Activated naive CD8-positive, alpha-beta T cell treated with anti-CD3 and anti-CD28 coated beads, Interleukin-2, amount 10 ng/mL, durations not matched to agents 7 days and 5 days (primary cell): ENCODE measurements around the gene RIC3. TPM values are rescaled to one million over a fixed set of nuclear protein-coding genes. Genes with fewer than 3 reads are reported as not detected.

Source experiments
- ATAC-seq: fragments of 150-1000 bp; cut with Tn5 transposase; one replicate; pipeline ENCODE4 v1.10.0; 2021; ENCODE audit warnings: low read depth, moderate library complexity
- POLR2A ChIA-PET: fragments of 350-600 bp; sonication (Branson Sonifier 250); formaldehyde crosslinking; loops from one replicate; lab custom pipeline; 2021; ENCODE audit warnings: antibody characterized with exemption; lab: Charles Lee
- DNase-seq: peaks from one replicate; pipeline ENCODE4 v3.0.0; 2021
- H3K27ac Mint-ChIP-seq: one replicate; pipeline ENCODE4 v1.8.0; 2022; ENCODE audit warnings: mild to moderate bottlenecking, mixed read lengths
- H3K27me3 Mint-ChIP-seq: one replicate; pipeline ENCODE4 v1.8.0; 2022; ENCODE audit warnings: mild to moderate bottlenecking, moderate library complexity, mixed read lengths
- H3K36me3 Mint-ChIP-seq: one replicate; pipeline ENCODE4 v1.8.0; 2021; ENCODE audit warnings: mild to moderate bottlenecking, mixed read lengths
- H3K4me1 Mint-ChIP-seq: one replicate; pipeline ENCODE4 v1.8.0; 2021; ENCODE audit warnings: mixed read lengths
- H3K4me3 Mint-ChIP-seq: one replicate; pipeline ENCODE4 v1.8.0; 2022; ENCODE audit warnings: mild to moderate bottlenecking, moderate library complexity, mixed read lengths
- H3K9me3 Mint-ChIP-seq: one replicate; pipeline ENCODE4 v1.8.0; 2021; ENCODE audit warnings: mixed read lengths
- total RNA-seq, 2 experiments: library from RNA; stranded (reverse); gene quantifications; one replicate each; pipeline ENCODE4 v1.2.3, GENCODE V29; 2021

The RIC3 gene
- total RNA-seq, 2 experiments from 2014 or later: 18.6 to 18.7 TPM

DNA sequence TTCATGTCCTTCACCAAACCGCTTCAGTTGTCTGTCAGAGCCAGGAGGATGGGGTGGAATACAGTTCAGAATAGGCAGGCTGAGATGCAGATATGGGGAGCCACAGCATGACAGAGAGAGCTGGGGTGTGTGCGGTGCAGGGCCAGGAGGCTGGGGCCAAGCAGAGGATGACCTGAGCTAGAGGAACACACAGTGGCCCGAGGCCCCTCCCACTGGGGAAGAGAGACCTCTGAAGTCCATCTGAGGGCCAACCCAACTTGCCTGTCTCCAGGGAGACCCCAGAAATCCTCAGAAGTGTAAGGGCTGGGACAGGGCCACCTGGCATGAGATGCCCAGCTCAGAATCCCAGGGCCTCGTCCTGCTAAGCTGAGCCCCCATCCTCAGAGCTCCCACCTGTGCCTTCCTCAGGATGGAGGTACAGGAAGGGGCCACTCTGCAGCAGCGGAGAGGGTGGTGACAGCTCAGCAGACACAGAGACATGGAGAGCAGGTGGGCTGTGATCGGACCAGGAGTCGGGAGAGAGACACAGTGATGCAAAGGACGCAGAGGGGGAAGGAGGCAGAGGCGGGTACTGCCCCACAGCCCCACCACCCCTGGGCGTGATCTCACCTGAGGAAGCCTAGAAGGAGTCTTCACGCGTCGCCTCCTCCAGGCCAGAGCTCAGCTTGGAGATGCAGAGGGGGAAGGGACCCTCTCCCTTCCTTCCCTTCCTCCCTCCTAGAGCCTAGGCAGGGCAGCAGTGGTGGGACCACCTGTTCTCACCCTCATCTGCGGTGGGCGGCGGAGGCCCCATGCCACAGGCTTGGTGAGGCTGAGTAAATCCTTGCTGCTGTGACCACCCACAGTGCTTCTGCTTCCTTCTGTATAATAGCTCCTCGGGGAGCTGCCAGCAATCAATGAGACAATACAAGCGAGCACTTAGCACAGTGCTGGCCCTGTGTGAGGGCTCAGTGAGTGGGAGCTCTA lies 96.9 kb downstream of the RIC3 start:
- H3K9me3 Mint-ChIP-seq: no peaks in the 10 kb centered on the region
- POLR2A ChIA-PET: no interaction called here
- DNase-seq (no peak), ATAC-seq (no peak)
- no peak overlapping the region for H3K27ac Mint-ChIP-seq
- H3K27me3 Mint-ChIP-seq: peaks cover 33% of the 10 kb centered on the region
- H3K36me3 Mint-ChIP-seq: no peaks in the 10 kb centered on the region
- H3K4me1 Mint-ChIP-seq: no peaks in the 10 kb centered on the region
- no peak overlapping the region for H3K4me3 Mint-ChIP-seq

DNA sequence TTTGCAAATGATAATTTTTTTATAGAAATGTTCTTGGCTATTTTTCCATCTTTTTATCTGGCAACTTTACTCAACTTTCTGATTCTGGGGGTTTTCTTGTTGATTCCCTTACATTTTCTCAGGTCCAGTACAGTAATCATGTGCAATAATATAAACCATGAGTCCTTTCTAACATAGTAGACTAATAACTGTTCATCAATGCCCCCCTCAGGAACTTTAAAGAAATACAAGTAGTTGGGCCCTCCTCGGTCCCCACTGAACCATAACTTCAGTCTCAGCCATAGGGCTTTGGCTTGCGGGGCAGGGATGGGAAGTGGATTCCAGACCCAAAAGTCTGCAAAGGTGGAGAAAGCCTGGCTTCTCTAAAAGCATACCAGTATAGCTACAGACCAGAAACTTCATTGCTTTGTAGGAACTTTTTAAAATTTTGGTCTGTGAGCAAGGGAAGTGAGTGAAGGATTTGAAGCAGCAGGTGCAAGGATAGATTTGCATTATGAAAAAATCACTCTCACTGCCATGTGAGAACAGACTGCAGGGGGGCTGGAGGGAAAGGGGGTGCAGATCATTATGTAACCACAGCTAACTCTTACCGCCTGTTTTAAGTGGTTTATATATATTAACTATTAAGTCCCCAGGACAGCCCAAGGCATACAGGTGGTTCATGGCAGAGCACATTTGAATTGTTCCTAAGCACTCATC lies 98.3 kb downstream of the RIC3 start:
- no peaks in the 10 kb centered on the region for H3K4me1 Mint-ChIP-seq
- H3K27ac Mint-ChIP-seq: no peak overlapping the region
- H3K27me3 Mint-ChIP-seq: peaks cover 30% of the 10 kb centered on the region
- no peak overlapping the region for H3K4me3 Mint-ChIP-seq
- POLR2A ChIA-PET: no interaction called here
- no peaks in the 10 kb centered on the region for H3K36me3 Mint-ChIP-seq
- ATAC-seq (no peak), DNase-seq (no peak)
- H3K9me3 Mint-ChIP-seq: no peaks in the 10 kb centered on the region

DNA sequence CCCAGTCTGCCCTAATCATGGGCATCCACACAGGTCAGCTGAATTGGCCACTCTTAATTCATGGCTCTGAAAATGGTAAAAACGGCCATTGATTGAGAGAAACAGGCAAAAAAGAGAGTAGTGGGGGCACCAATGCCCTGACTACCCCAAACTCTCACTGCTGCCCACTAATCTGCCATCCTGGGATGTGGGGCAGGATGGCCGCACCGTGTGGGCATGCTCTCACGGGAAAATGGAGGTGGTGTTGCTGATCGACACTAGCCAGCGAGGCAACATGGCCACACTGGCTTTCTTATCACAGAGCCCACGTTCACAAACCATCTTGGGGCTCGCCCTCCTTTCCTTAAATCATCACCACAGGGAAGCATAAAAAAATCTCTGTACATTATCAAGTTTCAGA lies 99.1 kb downstream of the RIC3 start:
- ATAC-seq (no peak), DNase-seq (no peak)
- POLR2A ChIA-PET: no interaction called here
- Mint-ChIP-seq H3K4me1 (no peaks in the 10 kb centered on the region), H3K4me3 (no peak overlapping the region), H3K36me3 (no peaks in the 10 kb centered on the region), H3K27ac (no peak overlapping the region), H3K9me3 (no peaks in the 10 kb centered on the region), H3K27me3 (peaks cover 25% of the 10 kb centered on the region)

DNA sequence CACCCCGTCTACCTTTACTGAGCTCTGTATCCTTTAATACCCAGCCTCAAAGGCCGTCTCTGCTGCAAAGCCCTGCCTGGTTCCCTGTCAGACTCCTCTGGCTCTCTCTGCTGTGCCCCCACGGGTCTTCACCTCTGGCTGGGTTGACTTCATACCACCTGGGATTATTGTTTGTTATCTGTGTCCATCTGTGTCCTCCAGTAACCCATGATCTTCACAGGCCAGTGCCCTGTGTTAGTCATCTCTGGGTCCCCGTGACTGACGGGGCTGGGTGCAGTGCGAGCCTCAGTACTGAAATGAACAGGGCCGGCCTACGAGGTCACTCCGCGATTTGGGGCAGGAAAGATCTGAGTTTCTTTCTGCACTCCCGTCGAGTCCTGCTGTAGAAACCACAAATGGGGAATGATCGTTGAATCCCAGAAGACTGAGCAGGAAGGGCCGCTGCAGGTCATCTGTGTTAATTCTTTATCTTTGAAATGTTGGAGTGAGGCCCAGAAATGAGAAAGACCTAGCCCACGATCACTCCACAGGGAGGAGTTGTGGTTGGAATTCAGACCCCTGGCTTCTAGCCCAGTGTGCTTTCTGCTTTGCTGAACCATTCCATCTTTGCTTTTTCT lies 100.1 kb downstream of the RIC3 start:
- DNase-seq (no peak), ATAC-seq (no peak)
- POLR2A ChIA-PET: no interaction called here
- no peaks in the 10 kb centered on the region for H3K9me3 Mint-ChIP-seq
- no peaks in the 10 kb centered on the region for H3K36me3 Mint-ChIP-seq
- H3K27ac Mint-ChIP-seq: no peak overlapping the region
- no peaks in the 10 kb centered on the region for H3K4me1 Mint-ChIP-seq
- H3K4me3 Mint-ChIP-seq: no peak overlapping the region
- peaks cover 23% of the 10 kb centered on the region for H3K27me3 Mint-ChIP-seq

DNA sequence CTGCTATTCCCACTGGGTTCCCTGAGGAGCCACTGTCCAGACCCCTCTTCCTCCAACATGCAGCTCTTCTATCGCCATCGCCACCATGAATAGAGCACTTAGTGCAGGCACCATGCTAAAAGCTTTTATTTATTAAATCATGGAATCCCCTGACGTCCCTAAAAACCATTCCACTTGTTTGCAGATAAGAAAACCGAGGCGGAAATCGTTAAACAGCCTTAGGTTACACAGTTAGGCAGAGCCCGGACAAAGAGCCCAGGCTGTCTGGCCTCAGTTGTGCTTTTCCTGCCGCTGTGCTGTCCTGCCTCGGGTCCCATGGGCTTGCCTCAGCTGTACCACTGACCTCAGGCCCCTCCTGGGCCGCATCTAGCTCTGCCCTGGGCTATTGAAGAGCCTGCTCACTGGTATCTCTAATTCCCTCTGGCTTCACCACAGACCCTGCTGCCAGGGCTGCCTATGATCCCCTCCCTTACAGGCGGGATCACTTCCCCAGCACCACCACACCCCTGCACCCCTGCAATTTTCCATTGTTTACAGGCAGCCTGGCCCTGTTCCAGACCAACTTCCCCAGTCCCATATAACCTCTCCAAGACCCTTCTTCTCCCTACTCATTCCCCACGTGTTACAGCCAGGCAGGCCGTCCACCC lies 100.8 kb downstream of the RIC3 start:
- DNase-seq: no peak
- no peak for ATAC-seq
- POLR2A ChIA-PET: no interaction called here
- no peaks in the 10 kb centered on the region for H3K4me1 Mint-ChIP-seq
- H3K27ac Mint-ChIP-seq: no peak overlapping the region
- no peaks in the 10 kb centered on the region for H3K36me3 Mint-ChIP-seq
- no peak overlapping the region for H3K4me3 Mint-ChIP-seq
- peaks cover 20% of the 10 kb centered on the region for H3K27me3 Mint-ChIP-seq
- H3K9me3 Mint-ChIP-seq: no peaks in the 10 kb centered on the region

DNA sequence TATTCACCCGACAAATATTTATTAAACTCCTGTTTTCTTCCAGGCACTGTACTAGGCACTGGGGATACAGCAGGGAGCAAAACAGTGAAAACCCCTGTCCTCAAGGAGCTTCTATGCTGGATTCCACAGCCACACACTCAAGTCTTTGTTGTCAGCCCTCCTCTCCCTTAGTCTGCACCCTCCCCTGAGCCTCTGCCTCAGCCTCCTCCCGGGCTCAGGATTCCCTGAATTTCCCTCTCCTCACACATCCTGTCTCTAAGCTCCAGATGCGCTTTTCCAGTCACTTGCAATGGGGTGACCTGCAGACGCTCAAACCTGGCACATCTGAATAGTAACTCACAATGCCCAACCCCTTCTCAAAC lies 101.3 kb downstream of the RIC3 start:
- Mint-ChIP-seq H3K4me1 (no peaks in the 10 kb centered on the region), H3K27me3 (peaks cover 20% of the 10 kb centered on the region), H3K9me3 (no peaks in the 10 kb centered on the region), H3K36me3 (no peaks in the 10 kb centered on the region), H3K4me3 (no peak overlapping the region), H3K27ac (no peak overlapping the region)
- no peak for ATAC-seq
- DNase-seq: no peak
- POLR2A ChIA-PET: no interaction called here

DNA sequence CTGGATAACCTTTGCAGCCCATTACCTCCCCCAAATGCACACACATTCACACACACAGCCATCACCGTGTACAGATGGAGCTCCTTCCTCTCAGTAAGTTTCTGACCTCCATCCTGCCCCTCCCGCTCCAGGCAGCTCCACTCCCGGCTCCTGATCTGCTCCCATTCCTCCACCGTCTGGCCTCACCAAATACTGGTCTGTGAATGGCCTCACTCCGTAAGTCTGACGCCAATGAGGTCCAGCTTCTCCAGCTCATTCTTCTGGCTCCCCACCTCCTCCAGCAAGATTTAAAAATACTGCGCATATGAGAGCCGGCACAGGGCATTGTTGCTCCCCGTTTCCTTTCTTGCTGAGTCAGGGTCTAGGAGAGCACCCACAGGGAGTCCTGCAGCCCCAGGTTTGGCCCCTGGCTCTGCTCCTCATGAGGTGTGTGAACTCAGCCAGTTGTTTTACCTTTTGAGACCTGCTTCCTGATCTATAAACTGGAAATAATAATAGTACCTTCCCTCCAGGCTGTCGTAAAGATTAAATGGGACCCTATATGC lies 101.8 kb downstream of the RIC3 start:
- Mint-ChIP-seq H3K27me3 (peaks cover 20% of the 10 kb centered on the region), H3K36me3 (no peaks in the 10 kb centered on the region), H3K9me3 (no peaks in the 10 kb centered on the region), H3K4me1 (no peaks in the 10 kb centered on the region), H3K27ac (no peak overlapping the region), H3K4me3 (no peak overlapping the region)
- ATAC-seq (no peak), DNase-seq (no peak)
- POLR2A ChIA-PET: no interaction called here

DNA sequence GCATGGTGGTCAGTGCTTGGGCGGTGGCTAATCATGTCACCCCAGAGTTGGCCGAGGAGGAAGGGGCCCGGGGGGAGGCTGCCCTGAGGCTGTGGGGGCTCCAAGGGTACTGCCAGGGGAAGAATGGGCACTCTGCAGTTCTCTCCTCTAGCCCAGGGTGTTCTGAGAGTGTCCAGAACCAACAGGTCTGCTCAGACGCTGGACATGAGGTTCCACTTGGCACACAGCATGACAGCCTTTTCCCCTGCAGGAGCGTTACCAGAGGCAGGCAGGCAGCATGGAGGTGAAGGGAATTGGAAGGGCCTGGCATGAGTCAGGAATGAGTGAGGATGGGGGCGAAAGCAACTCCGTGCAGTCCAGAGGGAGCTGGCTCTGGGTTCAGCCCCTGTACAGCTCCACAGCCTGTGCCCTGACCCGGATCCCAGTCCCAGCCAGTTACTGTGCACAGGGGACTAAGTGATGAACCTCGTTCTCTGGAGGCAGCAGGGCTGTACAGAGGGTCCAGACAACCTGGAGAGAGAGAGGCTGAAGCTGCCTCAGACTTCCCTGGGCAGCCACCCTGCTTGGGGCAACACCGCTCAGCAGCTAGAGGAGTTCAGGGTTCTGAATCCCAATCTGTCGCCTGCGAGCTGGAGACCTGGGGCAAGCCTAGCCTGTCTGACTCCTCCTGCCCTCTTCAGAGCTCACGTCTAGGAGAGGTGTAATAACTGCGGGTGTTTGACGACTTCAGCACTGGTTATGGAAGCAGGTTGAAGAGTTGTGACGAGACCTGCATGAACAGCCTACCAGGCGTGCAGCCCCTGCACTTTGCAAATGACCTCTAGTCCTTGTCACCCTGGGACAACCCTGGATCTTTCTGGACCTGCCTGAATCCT lies 102.6 kb downstream of the RIC3 start:
- no peak for DNase-seq
- Mint-ChIP-seq H3K4me3 (no peak overlapping the region), H3K36me3 (no peaks in the 10 kb centered on the region), H3K4me1 (no peaks in the 10 kb centered on the region), H3K27ac (no peak overlapping the region), H3K27me3 (peaks cover 20% of the 10 kb centered on the region), H3K9me3 (no peaks in the 10 kb centered on the region)
- no peak for ATAC-seq
- POLR2A ChIA-PET: no interaction called here

DNA sequence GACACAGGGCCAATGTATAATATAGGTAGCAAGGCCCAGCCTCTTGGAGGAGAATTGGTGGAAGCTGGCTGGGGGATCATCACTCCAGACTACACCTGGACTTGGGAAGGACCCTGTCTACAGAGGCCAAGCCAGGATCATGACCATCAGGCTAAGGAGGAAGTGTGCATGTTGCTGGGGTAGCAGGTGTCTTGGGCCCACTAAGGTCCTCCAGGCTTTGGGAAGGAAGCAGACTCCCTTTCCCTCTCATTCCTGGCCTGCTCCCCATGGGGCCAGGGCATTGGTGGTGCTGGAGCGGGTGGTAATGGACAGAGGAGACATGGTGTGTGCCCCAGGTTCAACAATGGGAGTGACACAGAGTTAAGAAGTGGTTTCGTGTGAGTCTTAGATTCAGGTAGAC lies 103.8 kb downstream of the RIC3 start:
- H3K4me1 Mint-ChIP-seq: no peaks in the 10 kb centered on the region
- DNase-seq: no peak
- H3K9me3 Mint-ChIP-seq: no peaks in the 10 kb centered on the region
- no peak overlapping the region for H3K27ac Mint-ChIP-seq
- peaks cover 14% of the 10 kb centered on the region for H3K27me3 Mint-ChIP-seq
- POLR2A ChIA-PET: no interaction called here
- ATAC-seq: no peak
- no peak overlapping the region for H3K4me3 Mint-ChIP-seq
- no peaks in the 10 kb centered on the region for H3K36me3 Mint-ChIP-seq

DNA sequence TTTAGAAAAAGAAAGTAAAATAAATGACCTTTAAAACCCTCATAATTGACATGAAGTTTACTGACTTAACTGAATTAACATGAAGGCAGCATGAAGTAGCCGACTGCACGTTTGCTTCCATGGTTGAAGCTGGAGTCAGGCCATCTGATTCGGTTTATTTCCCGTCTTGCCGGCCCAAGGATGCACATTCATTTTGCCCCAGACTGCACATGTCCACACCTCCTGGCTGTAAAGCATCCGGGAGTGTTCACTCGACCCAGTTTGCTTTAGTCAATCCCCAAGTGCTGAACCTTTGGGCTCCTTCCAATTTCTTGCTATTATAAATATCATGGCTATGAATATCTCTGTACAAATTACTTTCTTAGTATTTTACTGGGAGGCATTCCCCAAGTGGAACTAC lies 105.5 kb downstream of the RIC3 start:
- ATAC-seq (no peak), DNase-seq (no peak)
- Mint-ChIP-seq H3K4me3 (no peak overlapping the region), H3K36me3 (no peaks in the 10 kb centered on the region), H3K27me3 (peaks cover 8% of the 10 kb centered on the region), H3K9me3 (no peaks in the 10 kb centered on the region), H3K4me1 (no peaks in the 10 kb centered on the region), H3K27ac (no peak overlapping the region)
- POLR2A ChIA-PET: interaction anchor here (0.6 kb wide), 1 partner anchor 12 kb away, joined by 8 read pairs; no protein-coding TSS in a partner anchor

DNA sequence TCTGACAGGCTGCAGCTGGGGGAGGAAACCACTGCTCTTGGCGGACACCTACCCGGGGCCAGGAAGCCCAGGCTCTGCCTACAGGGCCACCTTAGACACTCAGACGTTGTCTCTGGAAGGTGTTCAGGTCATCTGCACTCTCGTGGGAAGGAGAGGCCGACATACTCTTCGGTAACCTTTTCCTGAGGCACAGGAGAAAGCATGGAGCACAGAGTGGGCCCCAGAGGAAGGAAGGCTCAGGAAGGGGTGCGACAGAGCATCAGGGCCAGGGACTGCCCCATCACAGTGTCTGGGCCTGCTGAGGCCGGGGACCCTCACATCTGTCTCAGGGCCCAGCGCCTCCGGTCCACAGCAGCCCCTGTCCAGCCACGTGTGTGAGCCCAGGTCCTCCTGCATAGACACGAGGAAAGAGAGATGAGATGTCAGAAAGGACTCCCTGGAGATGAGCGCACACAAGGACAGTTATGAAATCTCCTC lies 106.0 kb downstream of the RIC3 start:
- Mint-ChIP-seq H3K27ac (no peak overlapping the region), H3K36me3 (no peaks in the 10 kb centered on the region), H3K4me1 (no peaks in the 10 kb centered on the region), H3K4me3 (no peak overlapping the region), H3K27me3 (peaks cover 4% of the 10 kb centered on the region), H3K9me3 (no peaks in the 10 kb centered on the region)
- DNase-seq (no peak), ATAC-seq (no peak)
- POLR2A ChIA-PET: no interaction called here
